NB4 (cell line): ENCODE results near the gene CDK5RAP3.

ENCODE experiments used
- DNase-seq: peaks from one replicate; pipeline ENCODE4 v3.0.0; 2010; ENCODE audit warnings: low read depth
- H3K4me3 ChIP-seq: one replicate; pipeline ENCODE4 v1.5.1; 2011; ENCODE audit warnings: mild to moderate bottlenecking, low read depth, low read length, moderate library complexity
- CTCF ChIP-seq: IDR thresholded peaks from one replicate; pipeline ENCODE4 v1.5.1; 2012; ENCODE audit warnings: low read depth, low read length
- MYC ChIP-seq: IDR thresholded peaks from 2 replicates; pipeline ENCODE4 v1.6.1; 2011; ENCODE audit warnings: low read depth, low read length
- POLR2A ChIP-seq: IDR thresholded peaks from 2 replicates; pipeline ENCODE4 v1.6.1; 2011; ENCODE audit warnings: mild to moderate bottlenecking; ENCODE audit not compliant: insufficient read length; ENCODE audit errors: extremely low read depth
- TF ChIP-seq, protein P1 (sequence below): IDR thresholded peaks from 2 replicates; pipeline ENCODE4 v1.6.1; 2011; ENCODE audit warnings: low read depth, low read length

The CDK5RAP3 gene

GRCh38 chr17:48010193-48010592 is 39.3 kb downstream of the CDK5RAP3 start:
- TF ChIP-seq MYC, result no peak
- TF ChIP-seq, protein P1, sequence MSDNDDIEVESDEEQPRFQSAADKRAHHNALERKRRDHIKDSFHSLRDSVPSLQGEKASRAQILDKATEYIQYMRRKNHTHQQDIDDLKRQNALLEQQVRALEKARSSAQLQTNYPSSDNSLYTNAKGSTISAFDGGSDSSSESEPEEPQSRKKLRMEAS, result no peak
- TF ChIP-seq CTCF, result no peak
- TF ChIP-seq POLR2A, result no peak
- H3K4me3 ChIP-seq, result no peak overlapping the region
- DNase-seq, result no peak

DNA sequence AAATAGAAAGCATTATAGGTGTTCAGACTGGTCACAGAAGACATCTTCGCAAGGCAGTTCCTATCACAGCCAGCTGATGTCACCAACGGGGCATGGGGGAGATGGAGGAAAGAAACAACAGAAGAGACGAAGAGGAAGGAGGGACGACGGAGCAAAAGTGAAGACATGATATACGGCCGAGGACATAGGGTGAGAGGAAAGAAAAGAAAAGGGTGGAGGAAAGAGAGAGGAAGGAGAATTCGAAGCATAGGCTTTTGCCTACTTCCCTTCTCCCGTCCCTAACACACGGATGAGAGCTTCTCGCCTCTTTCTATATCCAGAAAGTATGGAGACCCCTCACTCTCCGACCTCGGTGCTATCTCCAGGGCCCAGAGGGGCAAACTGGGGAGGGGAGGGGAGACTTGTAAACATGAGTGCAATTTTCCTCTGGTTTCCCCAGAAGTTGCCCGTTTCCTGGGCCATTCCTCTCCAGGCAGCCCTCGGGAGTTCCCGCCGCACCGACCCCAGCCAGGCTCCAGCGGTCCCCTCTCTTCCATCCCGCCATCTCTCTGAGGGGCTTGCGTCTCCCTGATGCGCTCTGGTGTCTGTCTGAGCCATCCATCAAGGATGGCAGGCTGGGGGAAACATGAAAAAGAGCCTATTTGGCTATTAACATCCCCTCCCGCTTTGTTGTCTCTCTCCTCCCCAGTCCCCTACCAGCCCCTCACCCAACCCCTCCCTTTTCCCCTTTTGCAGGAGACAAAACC is 40.7 kb downstream of the CDK5RAP3 start:
- H3K4me3 ChIP-seq, result peak overlapping the region; percentile 43
- DNase-seq, result peak; percentile 69
- TF ChIP-seq, protein P1, result no peak
- TF ChIP-seq CTCF, result peak; percentile 69
- TF ChIP-seq MYC, result no peak

- DNase-seq, result peak; percentile 70
- TF ChIP-seq MYC, result no peak
- TF ChIP-seq, protein P1, result no peak
- TF ChIP-seq POLR2A, result no peak
- no peak for TF ChIP-seq CTCF
- H3K4me3 ChIP-seq, result peak overlapping the region; percentile 43
Measured at GRCh38 chr17:48012151-48012520, 41.2 kb downstream of the CDK5RAP3 start.

DNA sequence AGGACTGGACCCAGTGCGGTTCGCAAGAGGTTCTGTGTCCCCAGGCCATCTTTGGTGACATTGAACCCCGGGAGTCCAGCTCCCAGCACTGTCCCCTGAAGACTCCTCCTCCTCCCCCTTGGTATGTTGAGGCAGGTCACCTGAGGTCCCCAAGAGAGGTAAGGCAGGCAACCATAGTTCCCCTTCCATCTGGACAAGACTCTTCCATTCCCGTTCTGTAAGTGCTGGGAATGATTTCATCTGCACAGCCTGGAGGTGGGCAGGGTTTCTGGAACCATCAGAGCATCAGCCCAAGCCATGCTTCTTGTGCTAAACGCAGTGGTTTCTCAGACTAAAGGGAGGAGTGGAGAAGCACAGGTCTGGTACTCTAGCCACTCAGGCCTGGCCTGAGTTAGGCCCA is 41.7 kb downstream of the CDK5RAP3 start:
- TF ChIP-seq CTCF (no peak), POLR2A (no peak), MYC (no peak)
- TF ChIP-seq, protein P1, result no peak
- H3K4me3 ChIP-seq, result no peak overlapping the region
- no peak for DNase-seq

GRCh38 chr17:48013876-48014594 is 43.1 kb downstream of the CDK5RAP3 start:
- TF ChIP-seq CTCF, result no peak
- TF ChIP-seq MYC, result no peak
- TF ChIP-seq, protein P1, result no peak
- TF ChIP-seq POLR2A, result no peak
- no peak for DNase-seq
- H3K4me3 ChIP-seq, result no peak overlapping the region
